COLO668 (cell line): ENCODE data around the gene NKX6-1.
A peak's percentile ranks its signal among the peaks of the same experiment; 100 is the strongest.

Source experiments
- DNase-seq: peaks from one replicate; lab custom pipeline; 2025; ENCODE audit not compliant: unreplicated experiment; lab: John Stamatoyannopoulos, UW

The NKX6-1 gene

DNA sequence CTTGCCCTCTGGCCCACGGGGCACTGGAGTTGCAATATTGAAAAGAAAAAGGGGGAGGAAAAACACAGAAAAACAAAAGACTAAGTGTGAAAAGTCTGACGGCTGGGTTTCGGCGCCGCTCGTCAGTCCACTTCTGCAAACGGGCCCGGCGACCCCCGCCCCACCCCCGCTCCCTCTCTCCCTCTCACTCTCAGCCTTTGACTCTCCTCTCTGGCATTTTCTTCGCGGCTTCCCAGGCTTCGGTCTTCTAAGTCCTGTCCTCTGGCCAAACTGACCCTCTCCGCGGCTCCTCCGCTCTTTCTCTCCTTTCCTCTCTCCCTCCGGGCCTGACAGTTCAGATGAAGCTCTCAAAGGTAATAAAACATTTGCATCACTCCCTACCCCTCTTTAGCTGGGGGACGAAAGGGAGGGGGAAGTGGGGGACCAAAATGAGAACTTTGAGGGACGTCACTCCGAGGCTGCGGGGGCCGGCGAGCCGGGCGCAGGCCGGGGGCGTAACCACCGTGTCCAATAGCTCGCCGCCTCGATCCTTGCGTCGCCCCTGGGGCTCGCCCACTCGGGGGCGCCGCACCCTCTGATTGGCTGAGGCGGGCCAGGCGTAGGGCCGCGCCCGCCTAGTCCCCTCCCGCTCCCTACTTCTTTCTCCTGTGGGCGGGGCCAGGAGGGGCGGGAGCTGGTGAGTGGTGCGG, at the start of gene NKX6-1:
Gene NKX6-1 (minus strand): TSS at position 358 of the 689 bp plus-strand sequence. CDS start 1,064 bp downstream, outside the sequence.
- no peak for DNase-seq

GRCh38 chr4:84547211-84547610, 48.1 kb upstream of the NKX6-1 start:
- no peak for DNase-seq

- DNase-seq, result no peak
Observed at GRCh38 chr4:84545093-84545492, 46.0 kb upstream of the NKX6-1 start.

- DNase-seq, result no peak
Observed at GRCh38 chr4:84535901-84536300, 36.8 kb upstream of the NKX6-1 start.

- DNase-seq, result no peak
Observed at GRCh38 chr4:84531689-84532088, 32.6 kb upstream of the NKX6-1 start.

GRCh38 chr4:84530871-84531270, 31.8 kb upstream of the NKX6-1 start:
- DNase-seq, result no peak

GRCh38 chr4:84530454-84530853, 31.4 kb upstream of the NKX6-1 start:
- DNase-seq, result no peak

DNA sequence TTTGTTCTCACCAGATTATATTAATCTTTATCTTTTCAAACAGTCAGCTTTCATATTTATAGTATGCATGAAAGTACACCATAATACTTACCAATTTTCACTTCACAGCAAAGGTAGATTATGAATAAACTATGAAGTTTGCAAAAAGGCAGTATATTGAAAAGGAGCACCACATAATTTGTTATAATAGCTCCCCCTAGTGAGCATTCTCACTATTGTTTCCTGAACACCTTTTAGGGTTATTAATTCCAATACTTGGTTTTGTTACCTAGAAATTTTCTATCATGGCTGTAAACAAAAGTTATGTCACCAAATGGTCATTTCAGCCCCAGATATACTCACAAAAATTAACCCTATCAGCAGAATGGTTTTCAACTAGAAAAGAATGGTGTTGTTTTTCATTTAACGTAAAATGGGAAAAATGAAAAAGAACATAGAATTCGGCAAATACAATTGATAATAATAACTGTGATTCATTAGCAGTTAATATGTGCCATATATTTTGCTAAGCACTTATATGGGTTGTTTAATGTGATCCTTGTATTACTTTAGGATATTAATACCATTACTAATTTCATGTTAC, 30.2 kb upstream of the NKX6-1 start:
- no peak for DNase-seq

DNA sequence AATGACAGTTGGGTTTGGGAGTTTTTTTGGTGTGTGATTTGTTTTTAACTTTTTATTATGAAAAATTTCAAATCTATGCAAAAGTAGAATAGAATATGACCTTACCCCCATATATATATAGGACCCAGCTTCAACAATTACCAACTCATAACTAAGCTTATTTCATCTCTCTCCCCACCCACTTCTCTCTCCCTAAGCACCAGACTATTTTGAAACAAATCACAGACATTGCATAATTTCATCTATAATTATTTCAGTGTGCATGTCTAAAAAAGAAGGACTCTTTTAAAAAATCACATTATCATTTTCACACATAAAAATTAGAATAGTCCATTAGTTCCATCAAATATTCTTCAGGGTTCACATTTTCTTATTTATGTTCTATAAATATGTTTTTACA, 28.3 kb upstream of the NKX6-1 start:
- DNase-seq, result no peak

GRCh38 chr4:84515075-84515474, 16.0 kb upstream of the NKX6-1 start:
- DNase-seq, result no peak

- no peak for DNase-seq
Observed at GRCh38 chr4:84512277-84512676, 13.2 kb upstream of the NKX6-1 start.

DNA sequence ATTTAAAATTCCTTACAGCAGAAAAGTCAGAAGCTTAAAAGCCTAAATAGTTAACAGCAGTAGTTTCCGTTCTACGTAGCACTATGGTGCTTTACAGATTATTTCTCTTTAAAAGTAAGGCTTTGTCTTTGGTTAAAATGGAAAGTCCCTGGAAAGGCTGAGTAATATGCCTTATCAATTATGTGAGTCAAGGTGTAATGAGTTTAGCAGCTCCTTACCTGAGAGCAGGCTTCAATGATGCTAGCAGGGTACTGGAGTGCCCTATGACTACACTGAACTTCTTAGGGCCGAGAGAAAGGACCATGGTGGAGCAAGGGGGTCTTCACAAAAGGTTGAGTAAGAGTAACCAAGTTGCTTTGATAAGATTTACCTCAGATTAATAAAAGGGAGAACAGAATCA, 12.6 kb upstream of the NKX6-1 start:
- DNase-seq, result no peak

- DNase-seq, result no peak
Observed at GRCh38 chr4:84507941-84508340, 8.8 kb upstream of the NKX6-1 start.

DNA sequence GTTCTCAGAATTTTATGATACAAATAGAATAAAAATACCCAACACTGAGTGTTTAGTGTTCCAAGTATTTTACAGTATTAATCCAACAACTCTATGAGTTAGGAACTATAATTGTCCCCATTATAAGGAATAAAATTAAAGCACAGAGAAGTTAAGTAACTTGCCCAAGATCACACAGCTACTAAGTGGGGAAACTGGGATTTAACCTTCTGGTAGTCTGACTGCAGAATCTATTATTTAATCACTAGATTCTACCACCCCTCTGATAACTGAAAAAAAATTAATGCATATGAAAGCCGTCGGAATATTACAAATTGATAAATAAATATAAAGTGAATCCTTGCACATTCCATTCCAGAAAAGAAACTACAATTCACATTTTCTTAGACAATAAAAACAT, 5.7 kb upstream of the NKX6-1 start:
- no peak for DNase-seq

- peak; percentile 24 for DNase-seq
Observed at GRCh38 chr4:84503495-84504437, 4.7 kb upstream of the NKX6-1 start.

GRCh38 chr4:84502955-84503373, 3.9 kb upstream of the NKX6-1 start:
- no peak for DNase-seq

GRCh38 chr4:84502333-84502954, 3.4 kb upstream of the NKX6-1 start:
- DNase-seq, result no peak

DNA sequence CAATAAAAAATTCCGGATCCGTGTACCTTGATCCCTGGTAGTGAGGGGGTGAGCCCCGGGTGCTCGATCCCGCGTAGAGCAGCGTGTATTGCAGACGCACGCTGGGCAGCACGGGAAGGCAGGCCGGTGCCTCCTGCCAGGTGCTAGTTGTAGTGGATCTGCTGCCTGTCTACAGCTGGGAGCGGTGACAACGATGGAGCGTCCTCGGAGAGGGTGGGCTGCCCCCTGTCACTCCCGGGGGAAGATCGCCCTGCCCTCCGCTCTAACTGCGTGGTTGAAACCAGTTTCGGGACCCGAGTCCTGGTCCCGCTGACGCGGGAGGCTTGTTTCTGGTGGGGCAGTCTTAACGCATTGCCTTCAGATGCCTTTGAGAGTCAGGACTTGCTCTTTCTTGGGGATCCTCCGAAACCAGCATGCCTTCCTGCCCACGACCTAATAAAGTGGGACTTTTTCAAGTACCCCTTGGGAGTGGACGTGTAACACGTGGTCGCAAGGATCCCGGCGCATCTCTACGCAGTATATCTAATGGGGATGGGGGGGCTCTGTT, 2.7 kb upstream of the NKX6-1 start:
- DNase-seq, result no peak

DNA sequence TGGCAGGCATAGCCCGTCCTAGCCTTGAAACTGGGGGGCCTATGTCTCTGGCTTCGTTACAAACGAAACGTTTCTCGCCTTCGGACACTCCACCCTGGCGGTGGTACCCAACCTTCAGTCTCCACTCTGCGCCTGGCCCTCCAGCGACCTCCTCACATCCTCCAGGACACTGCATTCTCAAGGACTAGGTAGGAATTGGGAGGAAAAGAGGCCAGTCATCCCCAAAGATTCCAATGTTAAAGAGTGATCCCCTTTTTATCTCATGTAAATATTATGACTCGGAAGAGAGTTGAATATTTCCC, 2.1 kb upstream of the NKX6-1 start:
- no peak for DNase-seq

DNA sequence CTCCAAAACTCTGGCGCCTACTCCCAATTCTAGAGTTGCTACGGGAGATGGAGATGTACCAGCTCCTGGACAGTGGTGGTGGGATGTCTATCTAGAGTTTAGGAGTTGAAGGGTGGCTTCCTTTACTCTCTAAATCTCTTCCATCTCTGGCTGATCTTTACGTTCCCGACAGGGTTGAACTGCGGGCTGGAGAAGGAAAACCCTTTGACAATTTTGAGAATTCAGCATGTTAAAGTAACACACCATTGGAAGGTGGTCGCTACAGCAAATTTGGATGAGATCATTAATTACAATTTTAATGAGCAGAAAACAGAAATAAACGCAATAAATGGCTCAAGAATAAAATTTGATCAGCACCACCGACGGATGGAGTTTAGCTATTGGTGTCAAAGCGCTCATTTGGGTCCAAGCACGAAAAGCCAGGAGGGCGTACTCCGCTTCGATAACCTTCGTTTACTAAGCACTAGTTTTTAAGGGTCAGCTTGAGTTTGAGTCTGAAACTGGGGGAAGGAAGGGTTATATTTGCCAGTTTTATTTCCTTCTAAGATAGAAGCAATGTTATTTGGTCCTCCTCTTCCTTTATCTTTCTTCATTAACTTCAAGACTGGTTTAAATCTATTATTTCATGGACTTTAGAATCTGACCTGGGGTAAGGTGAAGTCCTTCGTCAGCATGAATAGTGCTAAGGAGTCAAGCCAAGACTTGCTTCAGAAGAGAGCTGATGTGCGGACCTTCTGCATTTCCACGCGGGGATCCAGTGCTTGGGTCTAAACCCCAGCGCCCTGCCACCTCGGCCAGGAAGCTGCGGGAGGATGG, 1.5 kb upstream of the NKX6-1 start:
- DNase-seq, result no peak

DNA sequence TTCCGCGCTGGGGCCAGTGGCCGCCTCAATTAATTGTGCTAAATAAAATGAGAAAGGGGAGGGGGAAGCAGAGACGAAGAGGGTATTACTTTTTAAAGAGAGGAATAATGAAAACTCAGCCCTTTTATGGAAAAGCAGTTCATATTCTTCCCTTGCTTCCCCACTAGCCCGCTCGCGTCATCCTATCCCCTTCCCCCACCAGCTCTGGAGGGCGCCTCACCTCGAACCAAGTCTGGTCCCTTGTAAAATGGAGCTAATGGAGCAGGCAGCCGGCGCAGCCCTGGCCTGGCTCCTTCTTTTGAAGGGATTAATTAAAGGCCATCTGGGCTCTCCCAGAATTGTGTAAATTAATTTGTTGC, 511 bp upstream of the NKX6-1 start:
- no peak for DNase-seq
